ENCODE results near the gene ARHGAP15. TPM values are rescaled to one million over a fixed set of nuclear protein-coding genes. Genes with fewer than 3 reads are reported as not detected.

The ARHGAP15 gene
- total RNA-seq, 1 donor from 2014 or later, result 9.1 TPM

DNA sequence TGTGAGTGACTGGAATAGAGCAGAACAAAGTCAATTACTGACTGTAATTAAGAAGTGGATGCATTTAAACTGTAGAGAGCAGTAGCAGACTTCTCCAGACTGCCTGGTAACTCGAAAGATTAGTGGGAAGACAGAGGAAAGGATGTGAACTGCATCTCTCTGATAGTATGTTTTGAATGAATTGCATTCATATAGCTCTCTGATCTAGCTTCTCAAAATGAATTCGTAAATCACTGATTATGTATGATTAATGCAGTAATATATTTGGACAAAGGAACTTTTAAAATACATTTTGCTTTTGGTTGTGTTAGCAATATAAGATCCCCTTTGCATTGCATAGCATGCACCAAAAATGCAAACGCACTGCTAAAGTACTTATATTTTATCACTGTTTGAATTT, 304.0 kb downstream of the ARHGAP15 start:
- no peaks in the 10 kb centered on the region for H3K4me1 ChIP-seq
- no peak for DNase-seq (ENCODE audit: extremely low spot score in 2 of 2)
- no peaks in the 10 kb centered on the region for H3K27me3 ChIP-seq
- H3K4me3 ChIP-seq, result no peak overlapping the region
- intact Hi-C loops (cut with DNase I), result no loop called here
- TF ChIP-seq CTCF (IDR thresholded peaks at IDR 0.05), result no peak
- no peak for TF ChIP-seq POLR2AphosphoS5 (IDR thresholded peaks at IDR 0.05; ENCODE audit: insufficient read depth in 1 of 2, low read depth in 1 of 2)
- no peak for TF ChIP-seq POLR2A (IDR thresholded peaks at IDR 0.05)
- no peaks in the 10 kb centered on the region for H3K36me3 ChIP-seq
- no peaks in the 10 kb centered on the region for H3K9me3 ChIP-seq
- no peak overlapping the region for H3K27ac ChIP-seq

GRCh38 chr2:143433840-143434239, 304.6 kb downstream of the ARHGAP15 start:
- Histone ChIP-seq H3K27ac (no peak overlapping the region), H3K9me3 (no peaks in the 10 kb centered on the region), H3K4me3 (no peak overlapping the region), H3K36me3 (no peaks in the 10 kb centered on the region), H3K4me1 (no peaks in the 10 kb centered on the region), H3K27me3 (no peaks in the 10 kb centered on the region)
- TF ChIP-seq CTCF (IDR thresholded peaks at IDR 0.05) (no peak), POLR2AphosphoS5 (IDR thresholded peaks at IDR 0.05; ENCODE audit: insufficient read depth in 1 of 2, low read depth in 1 of 2) (no peak), POLR2A (IDR thresholded peaks at IDR 0.05) (no peak)
- intact Hi-C loops (cut with DNase I), result no loop called here
- DNase-seq (ENCODE audit: extremely low spot score in 2 of 2), result no peak

DNA sequence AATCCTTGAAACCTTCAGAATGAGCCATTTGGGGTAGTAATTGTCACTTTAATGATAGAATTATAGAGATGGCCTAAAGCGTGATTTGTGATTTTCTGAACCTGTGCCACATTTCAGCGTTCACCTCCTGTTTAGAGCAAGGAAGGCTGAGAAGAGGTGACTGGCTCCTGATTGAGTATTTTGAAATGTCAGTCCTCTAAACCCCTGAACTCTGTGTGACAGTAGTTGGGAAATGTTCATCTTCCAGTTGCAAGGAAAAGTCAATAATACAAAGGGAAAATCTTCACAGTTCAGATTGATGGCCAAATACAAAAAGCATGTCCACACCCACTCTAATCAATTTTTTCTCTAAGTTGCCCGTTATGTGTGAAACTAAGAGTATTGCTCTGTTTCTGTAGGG, 305.2 kb downstream of the ARHGAP15 start:
- Histone ChIP-seq H3K36me3 (no peaks in the 10 kb centered on the region), H3K27ac (no peak overlapping the region), H3K9me3 (no peaks in the 10 kb centered on the region), H3K27me3 (no peaks in the 10 kb centered on the region), H3K4me3 (no peak overlapping the region), H3K4me1 (no peaks in the 10 kb centered on the region)
- intact Hi-C loops (cut with DNase I), result no loop called here
- no peak for DNase-seq (ENCODE audit: extremely low spot score in 2 of 2)
- TF ChIP-seq POLR2AphosphoS5 (IDR thresholded peaks at IDR 0.05; ENCODE audit: insufficient read depth in 1 of 2, low read depth in 1 of 2) (no peak), CTCF (IDR thresholded peaks at IDR 0.05) (no peak), POLR2A (IDR thresholded peaks at IDR 0.05) (no peak)

- Histone ChIP-seq H3K36me3 (no peaks in the 10 kb centered on the region), H3K9me3 (no peaks in the 10 kb centered on the region), H3K27ac (no peak overlapping the region), H3K4me1 (no peaks in the 10 kb centered on the region), H3K4me3 (no peak overlapping the region), H3K27me3 (no peaks in the 10 kb centered on the region)
- no peak for DNase-seq (ENCODE audit: extremely low spot score in 2 of 2)
- intact Hi-C loops (cut with DNase I), result loop anchor here (5.0 kb wide), 1 partner anchor 502 kb away; no protein-coding TSS in a partner anchor
- TF ChIP-seq POLR2A (IDR thresholded peaks at IDR 0.05), result no peak
- no peak for TF ChIP-seq CTCF (IDR thresholded peaks at IDR 0.05)
- no peak for TF ChIP-seq POLR2AphosphoS5 (IDR thresholded peaks at IDR 0.05; ENCODE audit: insufficient read depth in 1 of 2, low read depth in 1 of 2)
Observed at GRCh38 chr2:143435131-143435530, 305.9 kb downstream of the ARHGAP15 start.

DNA sequence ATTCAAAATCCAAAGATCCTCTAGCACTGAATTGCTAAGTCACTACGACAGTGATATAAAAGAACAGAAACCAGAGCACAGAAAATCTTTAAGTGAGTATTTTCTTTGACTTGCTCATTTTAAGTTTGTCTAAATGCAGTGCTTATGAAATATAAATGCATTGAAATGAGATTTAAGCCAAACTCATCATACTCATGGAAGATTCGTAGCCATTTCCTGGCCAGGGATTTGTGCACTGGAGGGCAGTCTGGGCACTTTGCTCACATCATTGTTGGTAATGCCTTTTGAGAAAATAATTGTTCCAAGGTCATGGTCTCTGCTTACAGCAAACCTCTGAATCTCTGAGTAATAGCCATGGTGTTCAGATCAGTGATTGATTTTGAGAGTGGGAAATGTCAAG, 307.7 kb downstream of the ARHGAP15 start:
- no peak for DNase-seq (ENCODE audit: extremely low spot score in 2 of 2)
- no peak overlapping the region for H3K27ac ChIP-seq
- H3K36me3 ChIP-seq, result no peaks in the 10 kb centered on the region
- intact Hi-C loops (cut with DNase I), result loop anchor here (5.0 kb wide), 1 partner anchor 500 kb away; no protein-coding TSS in a partner anchor
- no peaks in the 10 kb centered on the region for H3K27me3 ChIP-seq
- H3K4me1 ChIP-seq, result no peaks in the 10 kb centered on the region
- H3K9me3 ChIP-seq, result no peaks in the 10 kb centered on the region
- H3K4me3 ChIP-seq, result no peak overlapping the region
- no peak for TF ChIP-seq CTCF (IDR thresholded peaks at IDR 0.05)
- no peak for TF ChIP-seq POLR2A (IDR thresholded peaks at IDR 0.05)
- TF ChIP-seq POLR2AphosphoS5 (IDR thresholded peaks at IDR 0.05; ENCODE audit: insufficient read depth in 1 of 2, low read depth in 1 of 2), result no peak

Data from vagina (tissue), 2 donors.